GM11168 (cell line): ENCODE data around the gene LIN9.

ENCODE experiments used
- in situ Hi-C: fragments of 300-500 bp; cut with MboI; formaldehyde crosslinking; loops from one replicate; pipeline ENCODE4 v1.12.0; 2022; ENCODE audit warnings: low sequenced_read_pairs; ENCODE audit not compliant: unreplicated experiment

LIN9 gene

GRCh38 chr1:226186124-226187018, 122.6 kb downstream of the LIN9 start, which contains the start of gene ACBD3:
Gene ACBD3 (minus strand): TSS chr1:226186741. CDS start chr1:226186675, 66 bp downstream.
- in situ Hi-C loops, result loop anchor here (5.0 kb wide), 1 partner anchor 54 kb away; no protein-coding TSS in a partner anchor

GRCh38 chr1:226185141-226186036, 123.6 kb downstream of the LIN9 start:
- in situ Hi-C loops, result loop anchor here (5.0 kb wide), 1 partner anchor 53 kb away; no protein-coding TSS in a partner anchor

GRCh38 chr1:226181996-226182714, 126.8 kb downstream of the LIN9 start:
- in situ Hi-C loops, result no loop called here
